NB4 (cell line): ENCODE measurements around the gene LRRC56.

ENCODE experiments used
- POLR2A ChIP-seq: IDR thresholded peaks from 2 replicates; pipeline ENCODE4 v1.6.1; 2011; ENCODE audit warnings: mild to moderate bottlenecking; ENCODE audit not compliant: insufficient read length; ENCODE audit errors: extremely low read depth
- TF ChIP-seq, protein P1 (sequence below): IDR thresholded peaks from one replicate; pipeline ENCODE4 v1.5.1; 2012; ENCODE audit warnings: low read depth, low read length
- TF ChIP-seq, protein P2 (sequence below): IDR thresholded peaks from 2 replicates; pipeline ENCODE4 v1.6.1; 2011; ENCODE audit warnings: low read depth, low read length

DNA sequence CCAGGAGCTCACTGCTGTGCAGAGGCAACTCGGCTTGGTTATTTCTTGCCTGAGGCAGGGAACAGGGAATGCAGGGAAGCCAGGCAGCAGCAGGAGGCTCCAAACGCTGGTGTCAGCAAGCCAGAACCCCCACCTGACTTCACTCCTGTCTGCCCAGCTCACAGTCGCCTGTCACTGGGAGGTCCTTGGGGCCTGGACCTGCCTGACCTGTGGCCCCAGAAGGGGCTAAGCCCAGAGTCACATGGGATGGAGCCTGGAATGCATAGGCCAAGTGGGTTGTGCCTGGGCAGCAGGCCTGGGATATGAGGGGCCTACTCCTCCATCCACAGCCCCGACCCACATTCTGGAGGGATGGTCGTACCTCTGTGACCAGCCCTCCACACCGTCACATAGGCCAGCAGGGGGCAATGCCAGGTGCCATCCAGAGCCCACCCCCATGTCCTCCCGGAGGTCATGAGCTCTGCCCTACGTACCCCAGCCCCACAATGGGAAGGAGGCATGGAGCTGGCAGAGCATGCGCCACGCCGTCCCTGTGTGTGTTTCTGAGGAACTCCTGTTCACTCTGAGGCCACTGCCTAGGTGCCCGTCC lies 28.7 kb downstream of the LRRC56 start:
- TF ChIP-seq, protein P1, sequence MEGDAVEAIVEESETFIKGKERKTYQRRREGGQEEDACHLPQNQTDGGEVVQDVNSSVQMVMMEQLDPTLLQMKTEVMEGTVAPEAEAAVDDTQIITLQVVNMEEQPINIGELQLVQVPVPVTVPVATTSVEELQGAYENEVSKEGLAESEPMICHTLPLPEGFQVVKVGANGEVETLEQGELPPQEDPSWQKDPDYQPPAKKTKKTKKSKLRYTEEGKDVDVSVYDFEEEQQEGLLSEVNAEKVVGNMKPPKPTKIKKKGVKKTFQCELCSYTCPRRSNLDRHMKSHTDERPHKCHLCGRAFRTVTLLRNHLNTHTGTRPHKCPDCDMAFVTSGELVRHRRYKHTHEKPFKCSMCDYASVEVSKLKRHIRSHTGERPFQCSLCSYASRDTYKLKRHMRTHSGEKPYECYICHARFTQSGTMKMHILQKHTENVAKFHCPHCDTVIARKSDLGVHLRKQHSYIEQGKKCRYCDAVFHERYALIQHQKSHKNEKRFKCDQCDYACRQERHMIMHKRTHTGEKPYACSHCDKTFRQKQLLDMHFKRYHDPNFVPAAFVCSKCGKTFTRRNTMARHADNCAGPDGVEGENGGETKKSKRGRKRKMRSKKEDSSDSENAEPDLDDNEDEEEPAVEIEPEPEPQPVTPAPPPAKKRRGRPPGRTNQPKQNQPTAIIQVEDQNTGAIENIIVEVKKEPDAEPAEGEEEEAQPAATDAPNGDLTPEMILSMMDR, result no peak
- TF ChIP-seq, protein P2, sequence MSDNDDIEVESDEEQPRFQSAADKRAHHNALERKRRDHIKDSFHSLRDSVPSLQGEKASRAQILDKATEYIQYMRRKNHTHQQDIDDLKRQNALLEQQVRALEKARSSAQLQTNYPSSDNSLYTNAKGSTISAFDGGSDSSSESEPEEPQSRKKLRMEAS, result no peak
- no peak for TF ChIP-seq POLR2A
